ENCODE results near the gene GRID2.

GRID2 gene

GRCh38 chr4:93478805-93479204 lies 1175.0 kb downstream of the GRID2 start:
- no peak for TF ChIP-seq CTCF (IDR thresholded peaks at IDR 0.05; ENCODE audit: low read depth, low read length)

GRCh38 chr4:93480452-93480851 lies 1176.7 kb downstream of the GRID2 start:
- Histone ChIP-seq H3K9me3 (no peaks in the 10 kb centered on the region), H3K4me3 (ENCODE audit: low read depth, low read length) (no peak overlapping the region), H3K36me3 (no peaks in the 10 kb centered on the region), H3K27me3 (no peaks in the 10 kb centered on the region), H3K4me1 (no peaks in the 10 kb centered on the region)
- no peak for TF ChIP-seq CTCF (IDR thresholded peaks at IDR 0.05; ENCODE audit: low read depth, low read length)
- DNase-seq: no peak

More at GRCh38 chr4:93478805-93479204, 1175.0 kb downstream of the GRID2 start:
- no peaks in the 10 kb centered on the region for H3K36me3 ChIP-seq
- no peaks in the 10 kb centered on the region for H3K9me3 ChIP-seq
- no peak overlapping the region for H3K4me3 ChIP-seq (ENCODE audit: low read depth, low read length)
- DNase-seq: no peak
- H3K27me3 ChIP-seq: no peaks in the 10 kb centered on the region
- no peaks in the 10 kb centered on the region for H3K4me1 ChIP-seq

GRCh38 chr4:93495346-93495745 lies 1191.6 kb downstream of the GRID2 start:
- no peaks in the 10 kb centered on the region for H3K36me3 ChIP-seq
- DNase-seq: no peak
- no peak for TF ChIP-seq CTCF (IDR thresholded peaks at IDR 0.05; ENCODE audit: low read depth, low read length)
- H3K27me3 ChIP-seq: no peaks in the 10 kb centered on the region
- no peaks in the 10 kb centered on the region for H3K4me1 ChIP-seq
- H3K9me3 ChIP-seq: no peaks in the 10 kb centered on the region
- H3K4me3 ChIP-seq (ENCODE audit: low read depth, low read length): no peak overlapping the region

GRCh38 chr4:93501244-93501643 lies 1197.5 kb downstream of the GRID2 start:
- no peak for TF ChIP-seq CTCF (IDR thresholded peaks at IDR 0.05; ENCODE audit: low read depth, low read length)

GRCh38 chr4:93501946-93502345 lies 1198.2 kb downstream of the GRID2 start:
- TF ChIP-seq CTCF (IDR thresholded peaks at IDR 0.05; ENCODE audit: low read depth, low read length): no peak
- DNase-seq: no peak

More at GRCh38 chr4:93501244-93501643, 1197.5 kb downstream of the GRID2 start:
- Histone ChIP-seq H3K27me3 (no peaks in the 10 kb centered on the region), H3K36me3 (no peaks in the 10 kb centered on the region), H3K9me3 (no peaks in the 10 kb centered on the region), H3K4me1 (no peaks in the 10 kb centered on the region), H3K4me3 (ENCODE audit: low read depth, low read length) (no peak overlapping the region)
- no peak for DNase-seq

GRCh38 chr4:93502991-93503390 lies 1199.2 kb downstream of the GRID2 start:
- Histone ChIP-seq H3K4me3 (ENCODE audit: low read depth, low read length) (no peak overlapping the region), H3K9me3 (no peaks in the 10 kb centered on the region), H3K27me3 (no peaks in the 10 kb centered on the region), H3K36me3 (no peaks in the 10 kb centered on the region), H3K4me1 (no peaks in the 10 kb centered on the region)
- no peak for DNase-seq
- no peak for TF ChIP-seq CTCF (IDR thresholded peaks at IDR 0.05; ENCODE audit: low read depth, low read length)

More at GRCh38 chr4:93501946-93502345, 1198.2 kb downstream of the GRID2 start:
- no peak overlapping the region for H3K4me3 ChIP-seq (ENCODE audit: low read depth, low read length)
- no peaks in the 10 kb centered on the region for H3K27me3 ChIP-seq
- no peaks in the 10 kb centered on the region for H3K9me3 ChIP-seq
- no peaks in the 10 kb centered on the region for H3K36me3 ChIP-seq
- no peaks in the 10 kb centered on the region for H3K4me1 ChIP-seq
